Mucosa of descending colon (tissue), 3 donors: Measurements from ENCODE around the gene PLEKHA4. TPM values are rescaled to one million over a fixed set of nuclear protein-coding genes. Genes with fewer than 3 reads are reported as not detected.
"Not testable (repeated sequence)": the region's sequence is repeated elsewhere in the genome, so short reads cannot be mapped to it uniquely, and the experiment has no call there.

Experiments used
- ATAC-seq: fragments of 200-7000 bp; cut with Tn5 transposase; one replicate; pipeline ENCODE4 v1.9.1; 2020; ENCODE audit warnings: mild to moderate bottlenecking, moderate library complexity
- DNase-seq, 3 donors: peaks; one replicate each; pipeline ENCODE4 v3.0.0-alpha.2; 2020
- H3K36me3 ChIP-seq: fragments of 200-600 bp; one replicate; pipeline ENCODE4 v1.8.0; 2021; ENCODE audit warnings: low read depth, mild to moderate bottlenecking
- H3K4me1 ChIP-seq: fragments of 200-600 bp; one replicate; pipeline ENCODE4 v1.8.0; 2021; ENCODE audit warnings: low read depth, mild to moderate bottlenecking
- H3K4me3 ChIP-seq: fragments of 200-600 bp; one replicate; pipeline ENCODE4 v1.8.0; 2021; ENCODE audit warnings: mild to moderate bottlenecking
- H3K9me3 ChIP-seq: fragments of 200-600 bp; one replicate; pipeline ENCODE4 v1.8.0; 2021; ENCODE audit warnings: mild to moderate bottlenecking
- intact Hi-C, 2 donors: fragments of 100-400 bp; cut with DNase I in 1 of 2; cut with micrococcal nuclease in 1 of 2; formaldehyde crosslinking; loops; one replicate each; pipeline versions ENCODE4 v1.11.0 to v1.11.1; 2022; cut with DNase I, micrococcal nuclease
- total RNA-seq, 3 donors: library from RNA; stranded (reverse); fragmentation: NEBNext Ultra II Directional in 2 of 3; extraction: Animal tissue kit (Norgen Biotek cat#: 25700) in 2 of 3; gene quantifications; one replicate each; pipeline versions ENCODE4 v1.2.1 to v1.2.4, GENCODE V29; 2021 to 2023
- TF ChIP-seq, protein P1 (sequence below): fragments of 200-600 bp; IDR thresholded peaks from one replicate; pipeline ENCODE4 v1.8.0; 2022; ENCODE audit warnings: antibody characterized with exemption, mild to moderate bottlenecking
- donor health status: DM: no; HTN: no; CAD: no; lungs with moderate emphysema.
- donor health status: DM: no; HTN: no; CAD: no.
- donor health status: DM: no; HTN: yes; CAD: no.

PLEKHA4 gene
- total RNA-seq, 3 donors from 2014 or later = 4.6 to 30.2 (median 21.5) TPM

DNA sequence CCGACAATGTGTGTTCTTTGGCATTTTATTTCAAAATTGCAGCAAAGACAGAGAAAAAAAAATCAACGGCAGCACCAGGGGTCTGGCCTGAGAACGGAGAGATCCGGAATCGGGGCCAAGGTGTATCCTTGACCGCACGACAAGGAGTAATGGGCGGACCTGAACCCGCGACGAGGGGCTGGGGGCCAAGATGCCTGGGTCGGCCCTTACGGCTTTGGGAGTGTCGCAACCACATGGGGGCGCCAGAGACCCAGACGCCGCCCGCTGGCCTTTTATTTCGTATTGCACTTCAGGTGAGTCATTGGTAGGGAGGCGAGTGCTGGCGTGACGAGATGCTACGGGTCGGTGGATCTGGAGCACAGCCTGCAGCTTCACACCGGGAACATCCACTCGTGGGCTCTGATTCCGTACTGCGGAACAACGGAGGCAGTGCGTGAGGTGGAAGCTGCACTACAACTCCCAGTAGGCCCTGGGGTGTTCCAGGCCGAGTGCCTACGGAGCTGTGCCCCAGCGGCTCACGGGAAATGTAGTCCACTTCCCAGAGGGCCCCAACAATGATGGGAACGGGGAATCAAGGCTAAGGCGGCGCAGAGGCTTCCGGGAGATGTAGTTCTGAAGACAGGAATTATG is 73.2 kb downstream of the PLEKHA4 start:
- no peak overlapping the region for H3K4me3 ChIP-seq
- H3K4me1 ChIP-seq = peaks cover 4% of the 10 kb centered on the region
- intact Hi-C loops = loop anchor here (5.0 to 10.0 kb wide), 2 partner anchors 42 to 180 kb away; partner anchors contain the start of gene HSD17B14 (in 1 of the 2)
- H3K36me3 ChIP-seq = no peaks in the 10 kb centered on the region
- TF ChIP-seq, protein P1, sequence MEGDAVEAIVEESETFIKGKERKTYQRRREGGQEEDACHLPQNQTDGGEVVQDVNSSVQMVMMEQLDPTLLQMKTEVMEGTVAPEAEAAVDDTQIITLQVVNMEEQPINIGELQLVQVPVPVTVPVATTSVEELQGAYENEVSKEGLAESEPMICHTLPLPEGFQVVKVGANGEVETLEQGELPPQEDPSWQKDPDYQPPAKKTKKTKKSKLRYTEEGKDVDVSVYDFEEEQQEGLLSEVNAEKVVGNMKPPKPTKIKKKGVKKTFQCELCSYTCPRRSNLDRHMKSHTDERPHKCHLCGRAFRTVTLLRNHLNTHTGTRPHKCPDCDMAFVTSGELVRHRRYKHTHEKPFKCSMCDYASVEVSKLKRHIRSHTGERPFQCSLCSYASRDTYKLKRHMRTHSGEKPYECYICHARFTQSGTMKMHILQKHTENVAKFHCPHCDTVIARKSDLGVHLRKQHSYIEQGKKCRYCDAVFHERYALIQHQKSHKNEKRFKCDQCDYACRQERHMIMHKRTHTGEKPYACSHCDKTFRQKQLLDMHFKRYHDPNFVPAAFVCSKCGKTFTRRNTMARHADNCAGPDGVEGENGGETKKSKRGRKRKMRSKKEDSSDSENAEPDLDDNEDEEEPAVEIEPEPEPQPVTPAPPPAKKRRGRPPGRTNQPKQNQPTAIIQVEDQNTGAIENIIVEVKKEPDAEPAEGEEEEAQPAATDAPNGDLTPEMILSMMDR = peak; percentile 79
- ATAC-seq (peak; percentile 98), DNase-seq (peak; percentile 90 to 92 (median 91))
- no peaks in the 10 kb centered on the region for H3K9me3 ChIP-seq

GRCh38 chr19:48794291-48794690 is 74.1 kb downstream of the PLEKHA4 start:
- TF ChIP-seq, protein P1 = no peak
- DNase-seq (no peak), ATAC-seq (no peak)
- peaks cover 4% of the 10 kb centered on the region for H3K4me1 ChIP-seq
- intact Hi-C loops = loop anchor here in 1 of 2 donors (5.0 to 10.0 kb wide), 2 partner anchors 43 to 181 kb away; partner anchors contain the start of gene HSD17B14
- H3K36me3 ChIP-seq = no peaks in the 10 kb centered on the region
- no peak overlapping the region for H3K4me3 ChIP-seq
- H3K9me3 ChIP-seq = no peaks in the 10 kb centered on the region

DNA sequence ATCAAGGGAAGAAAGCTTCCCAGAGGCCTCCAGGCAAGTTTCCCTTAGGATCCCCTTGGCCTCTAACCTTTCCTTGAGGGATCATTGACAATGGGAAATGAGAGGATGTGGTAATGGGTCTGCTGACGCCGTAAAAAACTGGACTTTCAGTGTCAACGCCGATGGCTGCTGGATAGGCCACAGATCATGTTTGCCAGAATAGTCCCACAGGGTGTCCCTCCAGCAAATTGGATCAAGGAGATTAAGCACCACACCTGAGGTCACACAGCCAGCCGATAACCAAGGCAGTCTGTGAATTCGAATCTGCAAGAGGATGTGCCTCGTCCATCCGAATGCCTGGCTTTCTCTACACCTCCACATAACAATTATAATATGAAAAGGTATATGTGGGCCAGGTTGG is 75.1 kb downstream of the PLEKHA4 start:
- intact Hi-C loops = loop anchor here in 1 of 2 donors (5.0 to 10.0 kb wide), 2 partner anchors 44 to 182 kb away; partner anchors contain the start of gene HSD17B14
- TF ChIP-seq, protein P1 = no peak
- H3K36me3 ChIP-seq = no peaks in the 10 kb centered on the region
- H3K9me3 ChIP-seq = no peaks in the 10 kb centered on the region
- DNase-seq (no peak), ATAC-seq (no peak)
- no peak overlapping the region for H3K4me3 ChIP-seq
- peaks cover 4% of the 10 kb centered on the region for H3K4me1 ChIP-seq

DNA sequence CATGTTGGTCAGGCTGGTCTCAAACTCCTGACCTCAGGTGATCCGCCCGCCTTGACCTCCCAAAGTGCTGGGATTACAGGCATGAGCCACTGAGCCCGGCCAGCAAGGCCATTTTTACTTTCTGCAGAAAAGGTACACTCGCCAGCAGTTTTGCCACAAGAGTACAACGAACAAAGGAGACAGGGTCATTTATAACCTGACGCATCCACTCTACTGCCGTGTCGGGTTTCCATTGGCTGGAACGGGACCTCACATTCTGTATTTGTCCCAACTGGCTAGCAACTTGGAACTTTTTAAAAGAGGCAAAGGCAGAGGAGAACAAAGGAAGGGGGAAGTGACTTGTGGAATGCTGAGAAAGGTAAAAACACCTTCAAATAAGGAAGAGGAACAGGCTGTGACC is 81.1 kb downstream of the PLEKHA4 start:
- DNase-seq = not testable (repeated sequence)

More for the DNA sequence above, 81.1 kb downstream of the PLEKHA4 start:
- ATAC-seq, intact Hi-C loops, H3K4me1 ChIP-seq, H3K9me3 ChIP-seq, H3K4me3 ChIP-seq, H3K36me3 ChIP-seq: not testable (repeated sequence)

Other genes starting within 250 kb of the PLEKHA4 start
- 1,000 to 10,000 TPM in 2 of 3 donors, 100 to 1,000 TPM in 1; 999 to 1,336 (median 1,270) TPM for gene RPL18, start 249.4 kb downstream of the PLEKHA4 start, total RNA-seq
- 10 to 100 TPM; 37.9 to 54.8 (median 50.2) TPM for gene SPHK2, start 249.1 kb downstream of the PLEKHA4 start, total RNA-seq
- gene DBP, start 231.2 kb downstream of the PLEKHA4 start, total RNA-seq = 10 to 100 TPM in 2 of 3 donors, 1 to 10 TPM in 1; 8.2 to 18.4 (median 11.1) TPM
- gene CA11, start 222.4 kb downstream of the PLEKHA4 start, total RNA-seq = 10 to 100 TPM in 1 of 3 donors, 1 to 10 TPM in 2; 1.8 to 19.9 (median 3.7) TPM
- gene NTN5, start 195.6 kb downstream of the PLEKHA4 start, total RNA-seq = 1 to 10 TPM in 1 of 3 donors, under 1 TPM in 2; 0.22 to 1.2 (median 0.46) TPM
- 100 to 1,000 TPM in 2 of 3 donors, 10 to 100 TPM in 1; 44.7 to 137 (median 116) TPM for gene FUT2, start 172.6 kb downstream of the PLEKHA4 start, total RNA-seq
- 1 to 10 TPM in 1 of 3 donors, under 1 TPM in 2; 0.31 to 2.4 (median 0.61) TPM for gene MAMSTR, start 148.9 kb downstream of the PLEKHA4 start, total RNA-seq
- 1 to 10 TPM; 1.7 to 8.6 (median 3.2) TPM for gene RASIP1, start 128.0 kb downstream of the PLEKHA4 start, total RNA-seq
- gene IZUMO1, start 121.7 kb downstream of the PLEKHA4 start, total RNA-seq = not detected
- 1 to 10 TPM in 1 of 3 donors, under 1 TPM in 2; 0.17 to 1.5 (median 0.72) TPM for gene FUT1, start 116.0 kb downstream of the PLEKHA4 start, total RNA-seq
- gene FGF21, start 113.1 kb downstream of the PLEKHA4 start, total RNA-seq = not detected
- 10 to 100 TPM; 46.6 to 82.6 (median 57.4) TPM for gene BCAT2, start 57.6 kb downstream of the PLEKHA4 start, total RNA-seq
- 10 to 100 TPM in 1 of 3 donors, 1 to 10 TPM in 2; 2.4 to 10.1 (median 2.4) TPM for gene HSD17B14, start 32.1 kb downstream of the PLEKHA4 start, total RNA-seq
- gene PPP1R15A, start 3.8 kb upstream of the PLEKHA4 start, total RNA-seq = 10 to 100 TPM; 31.8 to 47.7 (median 44.6) TPM
- gene TULP2, start 30.1 kb upstream of the PLEKHA4 start, total RNA-seq = under 1 TPM in 1 of 3 donors, not detected in 2; 0.32 TPM
- 100 to 1,000 TPM; 171 to 219 (median 205) TPM for gene NUCB1, start 31.7 kb upstream of the PLEKHA4 start, total RNA-seq
- under 1 TPM in 1 of 3 donors, not detected in 2; 0.52 TPM for gene DHDH, start 65.1 kb upstream of the PLEKHA4 start, total RNA-seq
- 100 to 1,000 TPM in 2 of 3 donors, 10 to 100 TPM in 1; 90.2 to 128 (median 125) TPM for gene BAX, start 86.3 kb upstream of the PLEKHA4 start, total RNA-seq
- gene FTL, start 96.7 kb upstream of the PLEKHA4 start, total RNA-seq = 1,000 to 10,000 TPM; 1,659 to 1,792 (median 1,691) TPM
- 10 to 100 TPM; 40.1 to 49.3 (median 40.2) TPM for gene GYS1, start 124.7 kb upstream of the PLEKHA4 start, total RNA-seq
- gene RUVBL2, start 125.3 kb upstream of the PLEKHA4 start, total RNA-seq = 10 to 100 TPM; 47.4 to 68.8 (median 57.3) TPM
- gene LHB, start 148.5 kb upstream of the PLEKHA4 start, total RNA-seq = under 1 TPM in 1 of 3 donors, not detected in 2; 0.65 TPM
- gene CGB3, start 155.7 kb upstream of the PLEKHA4 start, total RNA-seq = not detected
- not detected for gene CGB2, start 163.3 kb upstream of the PLEKHA4 start, total RNA-seq
- gene CGB1, start 168.3 kb upstream of the PLEKHA4 start, total RNA-seq = not detected
- not detected for gene CGB5, start 175.2 kb upstream of the PLEKHA4 start, total RNA-seq
- not detected for gene CGB8, start 180.5 kb upstream of the PLEKHA4 start, total RNA-seq
- gene CGB7, start 189.1 kb upstream of the PLEKHA4 start, total RNA-seq = not detected
- not detected for gene NTF4, start 196.2 kb upstream of the PLEKHA4 start, total RNA-seq
- gene KCNA7, start 204.1 kb upstream of the PLEKHA4 start, total RNA-seq = not detected
- 100 to 1,000 TPM; 136 to 257 (median 200) TPM for gene SNRNP70, start 216.8 kb upstream of the PLEKHA4 start, total RNA-seq
- gene LIN7B, start 245.8 kb upstream of the PLEKHA4 start, total RNA-seq = 10 to 100 TPM in 2 of 3 donors, 1 to 10 TPM in 1; 7.2 to 20.4 (median 11.7) TPM